Stimulated activated CD8-positive, alpha-beta memory T cell treated with anti-CD3 and anti-CD28 coated beads, Interleukin-12 subunit alpha, Interleukin-12 subunit beta, amount 100 ng/mL, for 4 hours (primary cell): ENCODE data around the gene CSNK2A1.
"Not testable (repeated sequence)": the region's sequence is repeated elsewhere in the genome, so short reads cannot be mapped to it uniquely, and the experiment has no call there.

Experiments
- DNase-seq: peaks from one replicate; pipeline ENCODE4 v3.0.0-alpha.2; 2020; ENCODE audit warnings: low read depth

The CSNK2A1 gene

DNA sequence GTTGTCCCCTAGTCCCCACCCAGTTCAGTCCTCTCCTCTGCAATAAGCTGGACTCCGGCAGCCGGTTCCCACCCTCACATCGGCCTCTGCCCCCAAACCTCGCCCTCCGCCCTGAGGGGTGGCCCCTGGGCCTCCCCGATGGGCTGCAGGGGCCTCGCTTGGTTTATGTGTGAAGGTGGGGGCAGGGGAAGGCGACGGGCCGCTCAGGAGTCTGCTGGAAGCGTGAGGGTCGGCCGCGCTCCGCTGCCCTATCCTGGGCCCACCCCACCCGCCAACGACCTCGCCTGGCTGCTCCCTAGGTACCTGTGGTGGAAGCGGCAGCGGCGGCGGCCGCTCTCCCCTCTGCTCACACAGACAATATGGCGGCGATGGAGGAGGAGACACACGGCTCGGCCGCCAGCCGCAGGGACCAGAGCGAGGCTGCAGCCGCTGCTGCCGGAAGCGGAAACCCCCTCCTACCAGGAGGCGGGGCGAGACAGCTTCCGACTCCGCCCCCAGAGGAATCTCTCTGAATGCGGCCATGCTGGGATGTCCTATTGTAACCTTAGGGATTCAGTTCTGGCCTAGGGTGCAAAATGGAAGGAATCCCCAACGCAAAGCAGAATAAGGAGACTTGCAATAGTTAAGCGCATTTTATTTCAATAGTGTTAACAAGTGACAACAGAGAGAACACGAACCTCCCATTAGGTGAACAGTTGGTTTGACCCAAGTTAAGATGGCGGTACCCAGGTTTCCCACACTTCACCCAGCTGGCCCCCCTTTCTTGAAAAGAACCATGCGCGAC is at the start of gene CSNK2A1:
Gene CSNK2A1 (minus strand): TSS at position 422 of the 784 bp plus-strand sequence. CDS start 35,239 bp downstream, outside the sequence.
- peak; percentile 94 for DNase-seq

DNA sequence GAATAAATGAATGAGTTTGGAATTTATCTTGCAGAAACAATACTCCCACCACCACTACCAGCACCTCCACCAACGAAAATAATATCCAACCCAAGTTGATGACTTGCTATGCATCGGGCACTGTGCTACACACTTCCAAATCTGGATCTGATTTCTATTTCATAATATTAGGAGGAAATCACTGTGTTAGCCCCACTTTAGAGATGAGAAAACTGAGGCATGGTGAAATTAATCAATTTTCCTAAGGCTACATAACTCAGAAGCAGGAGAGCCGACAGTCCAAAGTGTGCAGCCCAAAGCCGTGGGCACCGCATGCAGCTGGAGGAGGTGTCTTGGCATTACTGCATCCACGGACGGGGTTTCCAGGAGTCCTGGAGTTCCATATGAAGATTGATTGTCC is 48.9 kb upstream of the CSNK2A1 start:
- DNase-seq, result no peak

- no peak for DNase-seq
Measured at GRCh38 chr20:591941-592340, 48.4 kb upstream of the CSNK2A1 start.

DNA sequence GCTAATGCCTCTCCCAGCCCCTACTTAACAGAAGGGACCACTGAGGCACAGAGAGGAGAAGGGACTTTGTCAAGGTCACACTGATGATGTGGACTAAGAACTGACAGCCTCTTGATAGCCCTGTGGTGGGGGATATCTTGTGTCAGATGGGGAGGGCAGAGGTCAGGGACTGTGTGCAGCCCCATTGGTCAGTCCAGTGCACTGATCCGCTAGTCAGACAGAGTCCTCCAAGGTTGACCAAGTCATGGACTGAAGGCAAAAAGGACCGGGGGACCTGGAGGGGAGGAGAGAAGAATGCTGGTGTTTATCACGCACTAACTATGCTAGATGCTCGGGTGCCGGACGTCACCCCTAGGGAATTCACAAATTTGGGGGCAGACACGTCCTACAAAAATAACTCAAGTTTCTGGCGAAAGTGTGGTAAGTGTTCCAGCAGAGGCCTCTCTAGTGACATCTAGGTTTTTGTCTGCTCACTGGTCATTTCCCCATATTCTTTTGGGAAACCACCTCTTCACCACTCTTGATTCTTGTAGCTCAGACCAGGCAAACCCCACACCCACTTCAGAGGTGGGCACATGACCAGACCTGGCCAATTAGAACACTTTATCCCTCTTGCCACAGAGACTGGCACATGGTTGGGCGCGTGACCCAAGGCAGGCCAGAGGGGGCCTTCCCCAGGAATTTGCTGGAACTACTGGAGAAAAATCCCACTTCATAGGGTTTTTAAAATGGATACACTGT is 45.5 kb upstream of the CSNK2A1 start:
- DNase-seq, result no peak

GRCh38 chr20:588476-588875 is 44.9 kb upstream of the CSNK2A1 start:
- no peak for DNase-seq

DNA sequence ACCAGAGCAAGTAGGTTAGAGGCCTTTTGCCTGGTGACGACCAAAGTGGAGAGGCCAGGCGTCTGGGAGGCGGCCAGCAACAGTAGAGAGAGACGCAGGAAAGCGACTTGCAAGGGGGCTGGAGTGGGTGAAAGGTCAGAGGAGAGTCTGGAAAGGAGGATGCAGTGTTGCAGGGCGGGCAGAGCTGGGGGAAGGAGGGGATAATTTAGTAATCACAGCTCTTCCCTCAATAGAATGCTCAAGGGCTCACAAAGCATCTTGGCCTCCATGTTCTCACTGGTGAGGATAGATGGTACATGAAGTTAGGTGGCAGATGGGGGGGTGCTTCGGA is 41.3 kb upstream of the CSNK2A1 start:
- DNase-seq, result no peak

GRCh38 chr20:584161-584970 is 40.8 kb upstream of the CSNK2A1 start:
- DNase-seq, result no peak

GRCh38 chr20:582204-582603 is 38.6 kb upstream of the CSNK2A1 start:
- DNase-seq, result no peak

DNA sequence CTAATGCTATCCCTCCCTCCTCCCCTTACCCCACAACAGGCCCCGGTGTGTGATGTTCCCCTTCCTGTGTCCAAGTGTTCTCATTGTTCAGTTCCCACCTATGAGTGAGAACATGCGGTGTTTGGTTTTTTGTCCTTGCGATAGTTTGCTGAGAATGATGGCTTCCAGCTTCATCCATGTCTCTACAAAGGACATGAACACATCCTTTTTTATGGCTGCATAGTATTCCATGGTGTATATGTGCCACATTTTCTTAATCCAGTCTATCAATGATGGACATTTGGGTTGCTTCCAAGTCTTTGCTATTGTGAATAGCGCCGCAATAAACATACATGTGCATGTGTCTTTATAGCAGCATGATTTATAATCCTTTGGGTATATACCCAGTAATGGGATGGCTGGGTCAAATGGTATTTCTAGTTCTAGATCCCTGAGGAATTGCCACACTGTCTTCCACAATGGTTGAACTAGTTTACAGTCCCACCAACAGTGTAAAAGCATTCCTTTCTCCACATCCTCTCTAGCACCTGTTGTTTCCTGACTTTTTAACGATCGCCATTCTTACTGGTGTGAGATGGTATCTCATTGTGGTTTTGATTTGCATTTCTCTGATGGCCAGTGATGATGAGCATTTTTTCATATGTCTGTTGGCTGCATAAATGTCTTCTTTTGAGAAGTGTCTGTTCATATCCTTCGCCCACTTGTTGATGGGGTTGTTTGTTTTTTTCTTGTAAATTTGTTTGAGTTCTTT is 35.5 kb upstream of the CSNK2A1 start:
- not testable (repeated sequence) for DNase-seq

- DNase-seq, result no peak
Measured at GRCh38 chr20:577167-577791, 33.7 kb upstream of the CSNK2A1 start.

- DNase-seq, result no peak
Measured at GRCh38 chr20:576156-576555, 32.6 kb upstream of the CSNK2A1 start.

DNA sequence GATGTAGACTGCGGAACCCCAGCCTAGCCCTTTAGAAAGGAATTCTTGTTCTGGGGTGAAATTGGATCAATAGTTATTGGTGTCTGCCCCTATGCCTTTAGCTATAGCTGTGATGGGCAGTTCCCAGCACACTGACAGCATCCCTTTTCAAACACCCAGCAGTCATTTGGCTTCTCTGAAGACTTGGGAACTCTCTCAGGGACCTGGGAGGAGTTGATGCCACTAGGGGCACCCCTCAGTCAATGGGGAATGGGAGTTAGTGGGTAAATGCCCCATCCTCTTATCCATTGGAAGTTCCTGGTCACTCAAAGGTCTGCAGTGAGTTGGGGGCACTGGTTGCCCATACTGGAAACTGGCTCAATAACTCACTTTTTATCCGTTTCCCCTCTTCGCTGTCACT is 31.6 kb upstream of the CSNK2A1 start:
- no peak for DNase-seq

DNA sequence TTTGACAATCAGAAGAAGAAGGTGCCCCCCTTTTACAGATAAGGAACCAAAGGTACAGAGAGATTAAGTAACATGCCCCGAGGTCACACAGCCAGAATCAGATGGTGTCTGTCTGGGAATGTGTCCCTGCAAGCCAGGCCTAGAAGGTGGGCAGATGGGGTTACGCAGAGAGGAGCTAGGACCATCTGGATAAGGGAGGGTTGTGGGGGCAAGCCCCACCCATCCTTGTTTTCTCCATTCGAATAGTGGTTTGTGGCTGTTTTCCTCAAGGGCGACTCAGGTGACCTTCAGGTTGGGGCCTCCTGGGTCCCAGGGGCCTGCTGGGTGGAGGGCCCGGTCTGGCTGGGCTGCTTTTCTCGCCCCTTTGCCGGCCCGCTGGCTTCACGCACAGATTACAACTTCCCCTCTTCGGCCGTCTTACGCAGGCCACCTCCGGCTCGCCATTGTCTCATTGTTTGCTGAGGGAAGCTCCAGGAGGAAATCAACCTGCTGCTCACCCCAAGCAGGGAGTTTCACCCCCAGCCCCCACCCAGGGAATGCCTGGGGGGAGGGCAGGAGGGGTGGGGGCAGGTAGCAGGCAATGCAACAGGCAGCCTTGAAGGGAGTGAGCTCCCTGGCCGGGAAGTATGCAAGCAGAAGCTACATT is 30.8 kb upstream of the CSNK2A1 start:
- DNase-seq, result no peak

- DNase-seq, result no peak
Measured at GRCh38 chr20:573414-574296, 30.1 kb upstream of the CSNK2A1 start.

- DNase-seq, result no peak
Measured at GRCh38 chr20:572727-573126, 29.1 kb upstream of the CSNK2A1 start.

DNA sequence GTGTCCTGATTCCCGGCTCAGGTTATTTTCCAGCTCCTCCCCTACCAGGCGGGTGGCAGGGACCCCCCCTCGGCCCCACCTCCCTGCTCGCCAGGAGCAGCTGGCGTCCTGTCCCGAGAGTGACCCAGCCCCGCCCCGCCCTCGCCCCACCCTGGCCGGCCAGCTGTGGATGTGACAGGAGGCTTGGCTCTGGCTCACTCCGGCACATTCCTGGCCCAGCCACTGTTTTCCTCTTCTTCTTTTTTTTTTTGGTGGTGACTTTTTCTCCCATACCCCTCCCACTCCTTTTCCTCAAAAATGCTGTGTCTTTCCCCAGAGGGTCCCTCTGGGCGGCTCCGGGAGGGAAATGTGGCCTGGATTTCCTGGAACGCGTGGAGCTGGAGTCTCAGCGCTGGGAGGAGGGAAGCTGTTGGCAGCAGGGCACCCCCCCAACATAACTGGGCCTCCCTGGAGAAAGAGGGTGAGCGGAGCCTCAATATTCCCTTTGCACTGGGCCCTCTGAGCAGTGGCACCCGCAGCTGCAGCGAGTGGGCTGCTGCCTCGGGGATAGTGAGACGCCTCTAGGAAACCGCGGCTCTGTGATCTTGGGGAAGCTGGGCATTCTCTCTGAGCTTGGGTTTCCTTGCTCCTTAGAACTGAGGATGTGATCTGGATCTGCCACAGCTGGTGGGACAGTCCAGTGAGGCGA is 28.3 kb upstream of the CSNK2A1 start:
- no peak for DNase-seq

DNA sequence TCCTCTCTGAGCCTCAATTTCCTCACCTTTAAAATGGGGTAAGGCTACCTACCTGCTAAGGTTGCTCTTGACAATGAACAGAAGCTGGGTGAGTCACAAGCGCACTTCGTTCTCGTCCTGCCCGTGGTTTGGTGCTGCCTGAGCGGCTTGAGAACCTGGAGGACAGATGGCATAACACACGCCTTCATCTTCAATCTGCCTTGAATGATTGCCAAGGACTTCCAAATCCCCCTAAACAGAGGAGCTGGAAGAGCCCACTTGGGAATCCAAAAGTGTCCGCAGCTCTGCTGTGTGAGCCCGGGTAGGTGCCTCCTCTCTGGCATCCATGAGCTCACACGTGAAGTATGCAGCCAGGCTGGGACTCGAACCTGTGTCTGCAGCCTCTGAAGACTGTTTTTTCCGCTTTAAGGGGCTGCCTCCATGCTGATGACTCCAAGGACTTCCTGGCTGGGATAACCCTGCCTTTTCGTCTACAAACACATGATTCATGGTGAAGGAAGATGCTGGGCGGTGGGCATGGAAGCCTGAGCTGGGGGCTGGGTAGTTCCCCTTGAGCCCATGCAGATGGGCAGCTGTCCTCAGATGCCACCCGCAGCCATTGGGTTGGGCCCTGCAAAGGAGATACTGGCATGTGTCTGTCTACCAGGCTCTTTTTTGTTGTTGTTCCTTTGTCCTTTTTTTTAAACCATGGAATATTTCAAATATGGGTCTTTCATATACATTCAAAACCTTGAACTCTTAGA is 25.3 kb upstream of the CSNK2A1 start:
- no peak for DNase-seq

DNA sequence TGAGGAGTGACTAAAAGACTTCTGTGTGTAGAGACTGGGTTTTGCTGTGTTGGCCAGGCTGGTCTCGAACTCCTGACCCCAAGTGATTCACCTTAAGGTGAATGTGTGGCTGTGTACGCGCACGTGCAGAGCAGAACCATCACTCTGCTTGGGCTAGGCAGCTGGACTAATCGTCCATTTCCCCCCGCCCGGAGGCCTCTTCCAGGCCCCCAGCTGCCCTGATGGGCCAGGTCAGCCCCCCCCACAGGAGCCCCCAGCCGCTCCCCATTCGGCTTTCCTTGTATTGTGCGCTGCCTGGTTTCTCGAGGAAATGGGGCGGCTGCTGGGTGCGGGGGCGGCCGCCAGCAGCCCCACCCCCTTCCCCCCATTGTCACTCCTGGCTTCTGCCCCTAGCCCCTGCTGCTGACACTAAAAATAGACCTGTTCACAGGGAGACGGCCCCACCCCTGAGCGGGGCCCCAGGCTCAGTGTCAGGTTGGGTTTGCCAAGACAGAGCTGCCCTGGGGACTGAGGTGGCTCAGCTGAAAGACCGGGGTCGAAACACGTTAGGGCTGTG is 24.6 kb upstream of the CSNK2A1 start:
- no peak for DNase-seq
